HepG2 (cell line): ENCODE measurements around the gene GMPPA. TPM values are rescaled to one million over a fixed set of nuclear protein-coding genes. Genes with fewer than 3 reads are reported as not detected.

Experiments used
- ATAC-seq: fragments of 200-7000 bp; cut with Tn5 transposase; 3 replicates; pipeline ENCODE4 v1.9.1; 2020; ENCODE audit warnings: mild to moderate bottlenecking, moderate library complexity
- BruUV-seq: library from RNA; stranded (reverse); fragments of 400-500 nt; replicated peaks from 2 replicates; lab custom pipeline; 2021; lab: Mats Ljungman, UMichigan
- CTCF ChIA-PET: fragments of 300-600 bp; formaldehyde crosslinking; extraction: SDS; loops from one replicate; lab custom pipeline; 2021; ENCODE audit warnings: low total read pairs, inconsistent platforms, low intra/inter-chr PET ratio; lab: Yijun Ruan, JAX
- POLR2A ChIA-PET: fragments of 350-600 bp; sonication (Branson Sonifier 250); formaldehyde crosslinking; loops from one replicate; lab custom pipeline; 2020; ENCODE audit warnings: antibody characterized with exemption, inconsistent platforms; lab: Yijun Ruan, JAX
- DNase-seq: peaks from one replicate; pipeline ENCODE4 v3.0.0-alpha.2; 2015; ENCODE audit warnings: low spot score
- FAIRE-seq: peaks from 3 replicates; lab custom pipeline; 2011; peaks lifted over from hg19 to GRCh38; lab: Jason Lieb, UNC
- H2AFZ ChIP-seq: one replicate; pipeline ENCODE4 v1.6.1; 2011; ENCODE audit warnings: low read length, inconsistent platforms
- H3K27ac ChIP-seq: fragments of 300-600 bp; 3 replicates; pipeline ENCODE4 v1.8.0; 2011; ENCODE audit warnings: mixed run types, mild to moderate bottlenecking, mixed read lengths, low read length, inconsistent platforms; ENCODE audit not compliant: insufficient read depth; ENCODE audit errors: extremely low read length
- H3K27me3 ChIP-seq, 2 experiments: fragments of 200-600 bp in 1 of 2; 2 replicates in 1 of 2; 3 replicates in 1 of 2; pipeline versions ENCODE4 v1.6.0 to v1.8.0; 2011; ENCODE audit warnings: low read length in 2 of 2, mild to moderate bottlenecking in 2 of 2, moderate library complexity in 2 of 2, inconsistent platforms in 1 of 2; ENCODE audit not compliant: insufficient read depth in 2 of 2, control insufficient read depth in 1 of 2
- H3K36me3 ChIP-seq, 2 experiments: fragments of 200-600 bp in 1 of 2; replicated peaks in 1 of 2; 2 replicates in 1 of 2; 3 replicates in 1 of 2; pipeline versions ENCODE4 v1.5.1 to v1.8.0; 2011; ENCODE audit warnings: low read length in 2 of 2, inconsistent platforms in 1 of 2; ENCODE audit not compliant: insufficient read depth in 2 of 2, control insufficient read depth in 1 of 2
- H3K4me1 ChIP-seq: 2 replicates; pipeline ENCODE4 v1.5.1; 2012; ENCODE audit warnings: low read length, inconsistent platforms; ENCODE audit not compliant: insufficient read depth
- H3K4me2 ChIP-seq: 2 replicates; pipeline ENCODE4 v1.6.0; 2011; ENCODE audit warnings: low read depth, low read length, inconsistent platforms
- H3K4me3 ChIP-seq, 3 experiments: fragments of 200-600 bp in 1 of 3; sonication (generic), shearing (Covaris generic) in 1 of 3; replicated peaks in 1 of 3; 2 replicates each; pipeline ENCODE4 v1.5.1; 2011 to 2016; ENCODE audit warnings: low read length in 3 of 3, inconsistent platforms in 2 of 3, low read depth in 2 of 3, mild to moderate bottlenecking in 2 of 3, control low read depth in 1 of 3, mixed read lengths in 1 of 3; ENCODE audit not compliant: insufficient read depth in 1 of 3
- H3K79me2 ChIP-seq: one replicate; pipeline ENCODE4 v1.6.1; 2011; ENCODE audit warnings: low read length, inconsistent platforms; ENCODE audit not compliant: insufficient read depth
- H3K9ac ChIP-seq: 2 replicates; pipeline ENCODE4 v1.6.0; 2011; ENCODE audit warnings: mild to moderate bottlenecking, low read depth, low read length, inconsistent platforms; ENCODE audit not compliant: insufficient read depth
- H3K9me3 ChIP-seq: 2 replicates; pipeline ENCODE4 v1.5.1; 2012; ENCODE audit warnings: mild to moderate bottlenecking, low read length
- H4K20me1 ChIP-seq: 2 replicates; pipeline ENCODE4 v1.6.0; 2011; ENCODE audit warnings: inconsistent platforms, mild to moderate bottlenecking, low read length, moderate library complexity; ENCODE audit not compliant: insufficient read depth
- GTF3A ChIP-seq: sonication (generic); formaldehyde crosslinking; conservative IDR thresholded peaks from 2 replicates; pipeline ENCODE4 v1.4.0; 2020; ENCODE audit warnings: mild to moderate bottlenecking, missing genetic modification reagents
- HNF4G ChIP-seq, 2 experiments: sonication (generic) in 1 of 2; formaldehyde crosslinking in 1 of 2; IDR thresholded peaks; 2 replicates each; pipeline versions ENCODE4 v1.4.0 to v1.6.1; 2011 to 2020; ENCODE audit warnings: borderline replicate concordance in 2 of 2, low read depth in 2 of 2, mild to moderate bottlenecking in 2 of 2, low read length in 1 of 2, missing genetic modification reagents in 1 of 2, moderate library complexity in 1 of 2
- NAIF1 ChIP-seq: sonication (generic); formaldehyde crosslinking; IDR thresholded peaks from 2 replicates; pipeline ENCODE4 v1.5.0; 2020; ENCODE audit warnings: mild to moderate bottlenecking, missing genetic modification reagents, borderline replicate concordance
- REXO4 ChIP-seq: sonication (generic); formaldehyde crosslinking; IDR thresholded peaks from 2 replicates; pipeline ENCODE4 v1.8.0; 2022; ENCODE audit warnings: missing genetic modification reagents, mild to moderate bottlenecking, borderline replicate concordance
- ZFP62 ChIP-seq: sonication (generic); formaldehyde crosslinking; IDR thresholded peaks from 2 replicates; pipeline ENCODE4 v1.4.0; 2020; ENCODE audit warnings: missing genetic modification reagents
- ZSCAN21 ChIP-seq: sonication (generic); formaldehyde crosslinking; IDR thresholded peaks from 2 replicates; pipeline ENCODE4 v1.8.0; 2022; ENCODE audit warnings: mild to moderate bottlenecking, missing genetic modification reagents, moderate library complexity, borderline replicate concordance
- WGBS: methylation state at CpG from one replicate; pipeline ENCODE4 v1.1.6; 2017; ENCODE audit warnings: low lambda C conversion rate; 5-methylcytosine and 5-hydroxymethylcytosine counted together
- in situ Hi-C: cut with HindIII; loops from 2 replicates; pipeline ENCODE4 v1.10.0; 2017; ENCODE audit warnings: low pct_unique_long_range_greater_than_20kb; ENCODE audit not compliant: extremely low pct_ligation_motif_present
- intact Hi-C: fragments of 100-400 bp; cut with micrococcal nuclease; formaldehyde crosslinking; loops from one replicate; pipeline ENCODE4 v1.10.0; 2022; ENCODE audit not compliant: unreplicated experiment
- polyA plus RNA-seq, 8 experiments: library from polyadenylated mRNA; depleted of rRNA in 3 of 8; stranded (reverse) in 7 of 8; unstranded in 1 of 8; fragments of >200 nt; fragmentation: Illumina TruSeq in 4 of 8; extraction: Trizol in 4 of 8; gene quantifications; 2 replicates each; pipeline versions ENCODE4 v1.2.1 to v1.2.3, GENCODE V29; 2011 to 2016; ENCODE audit warnings: low read depth in 4 of 8, missing spikeins in 1 of 8, mixed read lengths in 1 of 8; ENCODE audit not compliant: insufficient read depth in 1 of 8
- total RNA-seq, 5 experiments: library from RNA; depleted of rRNA; stranded (reverse); fragments of >200 nt; fragmentation: Illumina TruSeq; extraction: Trizol; gene quantifications; 2 replicates each; pipeline ENCODE4 v1.2.3, GENCODE V29; 2016; ENCODE audit warnings: low read depth in 1 of 5
- TF ChIP-seq, protein P1 (sequence below): fragments of 450-650 bp; IDR thresholded peaks from 2 replicates; pipeline ENCODE4 v1.6.1; 2017
- TF ChIP-seq, protein P2 (sequence below): sonication (generic); formaldehyde crosslinking; IDR thresholded peaks from 2 replicates; pipeline ENCODE4 v1.5.1; 2020; ENCODE audit warnings: mild to moderate bottlenecking, missing genetic modification reagents, moderate library complexity

GMPPA gene
- total and polyA plus RNA-seq, 2 of the 13 experiments (the other 11 are each of a cell fraction or from before 2014, with no cell fraction given): 81.1 to 106 TPM

DNA sequence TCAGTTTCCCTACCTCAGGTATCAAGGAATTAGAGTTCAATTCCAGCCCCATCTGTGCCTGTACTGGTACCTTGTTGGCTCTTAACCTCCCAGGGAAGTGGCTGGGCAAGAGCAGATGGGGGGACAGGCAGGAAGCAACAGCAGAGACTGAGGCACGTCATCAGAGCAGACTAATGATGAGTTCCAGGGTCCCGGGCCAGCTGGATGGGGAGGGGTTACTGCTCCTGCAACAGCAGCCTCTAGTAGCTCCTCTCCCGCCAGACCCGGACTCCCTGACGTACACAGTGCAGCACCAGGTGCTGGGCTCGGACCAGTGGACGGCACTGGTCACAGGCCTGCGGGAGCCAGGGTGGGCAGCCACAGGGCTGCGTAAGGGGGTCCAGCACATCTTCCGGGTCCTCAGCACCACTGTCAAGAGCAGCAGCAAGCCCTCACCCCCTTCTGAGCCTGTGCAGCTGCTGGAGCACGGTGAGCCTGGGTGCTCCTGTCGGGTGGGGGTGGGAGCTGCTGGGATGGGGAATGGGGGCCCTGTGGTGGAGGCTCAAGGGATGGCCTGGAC is 26.0 kb upstream of the GMPPA start:
- ATAC-seq: no peak
- Histone ChIP-seq H3K36me3 (no peaks in the 10 kb centered on the region), H3K4me3 (no peak overlapping the region), H3K4me2 (no peak overlapping the region), H3K9ac (no peak overlapping the region), H3K27me3 (peaks cover 12 to 81% of the 10 kb centered on the region in 2 experiments; a peak in 4 of 5 replicates), H3K27ac (no peak overlapping the region), H3K9me3 (no peaks in the 10 kb centered on the region), H4K20me1 (no peaks in the 10 kb centered on the region; the same call in 1 of the 2 replicates), H2AFZ (no peak overlapping the region), H3K79me2 (no peaks in the 10 kb centered on the region), H3K4me1 (no peaks in the 10 kb centered on the region)
- ChIA-PET CTCF (no interaction called here), POLR2A (no interaction called here)
- DNase-seq: no peak
- 32% methylated on average over 11 of the region's 12 CpGs for WGBS
- intact Hi-C loops: no loop called here
- in situ Hi-C loops: loop anchor here (10.0 kb wide), 1 partner anchor 52 kb away; no protein-coding TSS in a partner anchor
- TF ChIP-seq HNF4G (IDR thresholded peaks at IDR 0.05; ENCODE audit: borderline replicate concordance, low read depth, low read length) (no peak), HNF4G (CRISPR knock-in tag; IDR thresholded peaks at IDR 0.05; ENCODE audit: borderline replicate concordance, low read depth) (no peak), ZSCAN21 (CRISPR knock-in tag) (no peak), ZFP62 (no peak), REXO4 (CRISPR knock-in tag) (no peak), GTF3A (CRISPR knock-in tag) (no peak), NAIF1 (no peak)
- TF ChIP-seq, protein P1, sequence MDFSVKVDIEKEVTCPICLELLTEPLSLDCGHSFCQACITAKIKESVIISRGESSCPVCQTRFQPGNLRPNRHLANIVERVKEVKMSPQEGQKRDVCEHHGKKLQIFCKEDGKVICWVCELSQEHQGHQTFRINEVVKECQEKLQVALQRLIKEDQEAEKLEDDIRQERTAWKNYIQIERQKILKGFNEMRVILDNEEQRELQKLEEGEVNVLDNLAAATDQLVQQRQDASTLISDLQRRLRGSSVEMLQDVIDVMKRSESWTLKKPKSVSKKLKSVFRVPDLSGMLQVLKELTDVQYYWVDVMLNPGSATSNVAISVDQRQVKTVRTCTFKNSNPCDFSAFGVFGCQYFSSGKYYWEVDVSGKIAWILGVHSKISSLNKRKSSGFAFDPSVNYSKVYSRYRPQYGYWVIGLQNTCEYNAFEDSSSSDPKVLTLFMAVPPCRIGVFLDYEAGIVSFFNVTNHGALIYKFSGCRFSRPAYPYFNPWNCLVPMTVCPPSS: no peak
- TF ChIP-seq, protein P2, sequence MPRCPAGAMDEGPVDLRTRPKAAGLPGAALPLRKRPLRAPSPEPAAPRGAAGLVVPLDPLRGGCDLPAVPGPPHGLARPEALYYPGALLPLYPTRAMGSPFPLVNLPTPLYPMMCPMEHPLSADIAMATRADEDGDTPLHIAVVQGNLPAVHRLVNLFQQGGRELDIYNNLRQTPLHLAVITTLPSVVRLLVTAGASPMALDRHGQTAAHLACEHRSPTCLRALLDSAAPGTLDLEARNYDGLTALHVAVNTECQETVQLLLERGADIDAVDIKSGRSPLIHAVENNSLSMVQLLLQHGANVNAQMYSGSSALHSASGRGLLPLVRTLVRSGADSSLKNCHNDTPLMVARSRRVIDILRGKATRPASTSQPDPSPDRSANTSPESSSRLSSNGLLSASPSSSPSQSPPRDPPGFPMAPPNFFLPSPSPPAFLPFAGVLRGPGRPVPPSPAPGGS (CRISPR knock-in tag): no peak
- BruUV-seq: no TSS peak
- no peak for FAIRE-seq
